KMS-11 (cell line): ENCODE results near the gene KLHL1.
"Not testable (repeated sequence)": the region's sequence is repeated elsewhere in the genome, so short reads cannot be mapped to it uniquely, and the experiment has no call there.

Experiments
- H2AFZ ChIP-seq: fragments of 200-600 bp; sonication (generic); 2 replicates; pipeline ENCODE4 v1.6.1; 2016; ENCODE audit warnings: antibody characterized with exemption, mixed run types, low read depth
- H3K27ac ChIP-seq: fragments of 200-600 bp; sonication (generic); 2 replicates; pipeline ENCODE4 v1.6.1; 2016; ENCODE audit warnings: mild to moderate bottlenecking, mixed run types
- H3K27me3 ChIP-seq: fragments of 200-600 bp; sonication (generic); 2 replicates; pipeline ENCODE4 v1.6.1; 2017; ENCODE audit warnings: mild to moderate bottlenecking, low read depth, mixed run types, moderate library complexity; ENCODE audit not compliant: insufficient read depth
- H3K36me3 ChIP-seq: fragments of 200-600 bp; sonication (generic); 2 replicates; pipeline ENCODE4 v1.6.1; 2017; ENCODE audit warnings: mild to moderate bottlenecking, mixed run types; ENCODE audit not compliant: insufficient read depth
- H3K4me1 ChIP-seq: fragments of 200-600 bp; sonication (generic); 2 replicates; pipeline ENCODE4 v1.6.1; 2016; ENCODE audit warnings: mild to moderate bottlenecking, low read depth, mixed run types; ENCODE audit not compliant: poor library complexity, severe bottlenecking
- H3K4me2 ChIP-seq: fragments of 200-600 bp; sonication (generic); 2 replicates; pipeline ENCODE4 v1.7.0; 2016; ENCODE audit warnings: mild to moderate bottlenecking, mixed run types
- H3K4me3 ChIP-seq: fragments of 200-600 bp; sonication (generic); IDR thresholded peaks from 2 replicates; pipeline ENCODE4 v1.6.1; 2017; ENCODE audit warnings: low read depth, low read length, mixed read lengths; ENCODE audit not compliant: insufficient read depth
- H3K79me2 ChIP-seq: fragments of 200-600 bp; sonication (generic); 2 replicates; pipeline ENCODE4 v1.6.1; 2016; ENCODE audit warnings: low read depth, mixed run types; ENCODE audit not compliant: insufficient read depth
- H3K9ac ChIP-seq: fragments of 200-600 bp; sonication (generic); 2 replicates; pipeline ENCODE4 v1.6.1; 2016; ENCODE audit warnings: mild to moderate bottlenecking, mixed run types
- H4K20me1 ChIP-seq: fragments of 200-600 bp; sonication (generic); 2 replicates; pipeline ENCODE4 v1.6.1; 2016; ENCODE audit warnings: mild to moderate bottlenecking, mixed run types; ENCODE audit not compliant: insufficient read depth
- CTCF ChIP-seq: fragments of 200-600 bp; sonication (generic); conservative IDR thresholded peaks from 2 replicates; pipeline ENCODE4 v1.6.1; 2017; ENCODE audit warnings: low read depth, mild to moderate bottlenecking, antibody characterized with exemption, low read length, moderate library complexity, mixed read lengths

The KLHL1 gene

GRCh38 chr13:70108356-70109105 is at the start of gene KLHL1:
KLHL1 (minus strand) TSS chr13:70108452; CDS start chr13:70107699, 753 bp downstream.
- Histone ChIP-seq H3K27ac (no peak within 1 kb of the TSS), H3K4me3 (no peak within 1 kb of the TSS), H3K79me2 (no peaks in the 10 kb centered on the region), H3K36me3 (no peaks in the 10 kb centered on the region), H3K4me1 (no peaks in the 10 kb centered on the region), H2AFZ (no peak within 1 kb of the TSS), H3K4me2 (no peak within 1 kb of the TSS), H4K20me1 (no peaks in the 10 kb centered on the region), H3K27me3 (no peaks in the 10 kb centered on the region), H3K9ac (no peak within 1 kb of the TSS)
- no peak for TF ChIP-seq CTCF

- not testable (repeated sequence) for H3K4me3 ChIP-seq, H2AFZ ChIP-seq, H3K9ac ChIP-seq, H4K20me1 ChIP-seq, H3K27ac ChIP-seq, H3K4me2 ChIP-seq, H3K4me1 ChIP-seq, H3K36me3 ChIP-seq, H3K79me2 ChIP-seq, H3K27me3 ChIP-seq
Measured at GRCh38 chr13:70142658-70143057, 34.4 kb upstream of the KLHL1 start.

GRCh38 chr13:70128098-70128497 is 19.8 kb upstream of the KLHL1 start:
- H3K9ac ChIP-seq = no peak overlapping the region
- no peak overlapping the region for H2AFZ ChIP-seq
- no peak overlapping the region for H3K4me3 ChIP-seq
- H3K27me3 ChIP-seq = no peaks in the 10 kb centered on the region
- no peaks in the 10 kb centered on the region for H4K20me1 ChIP-seq
- H3K36me3 ChIP-seq = no peaks in the 10 kb centered on the region
- H3K79me2 ChIP-seq = no peaks in the 10 kb centered on the region
- no peak for TF ChIP-seq CTCF
- no peak overlapping the region for H3K27ac ChIP-seq
- no peaks in the 10 kb centered on the region for H3K4me1 ChIP-seq
- H3K4me2 ChIP-seq = no peak overlapping the region

GRCh38 chr13:70125693-70126092 is 17.4 kb upstream of the KLHL1 start:
- Histone ChIP-seq H3K27me3 (no peaks in the 10 kb centered on the region), H3K79me2 (no peaks in the 10 kb centered on the region), H3K4me2 (no peak overlapping the region), H2AFZ (no peak overlapping the region), H3K4me1 (no peaks in the 10 kb centered on the region), H4K20me1 (no peaks in the 10 kb centered on the region), H3K27ac (no peak overlapping the region), H3K36me3 (no peaks in the 10 kb centered on the region), H3K4me3 (no peak overlapping the region), H3K9ac (no peak overlapping the region)
- TF ChIP-seq CTCF = no peak

GRCh38 chr13:70117338-70117905 is 9.2 kb upstream of the KLHL1 start:
- no peak for TF ChIP-seq CTCF
- Histone ChIP-seq H3K79me2 (no peaks in the 10 kb centered on the region), H3K4me3 (no peak overlapping the region), H3K4me1 (no peaks in the 10 kb centered on the region), H3K4me2 (no peak overlapping the region), H4K20me1 (no peaks in the 10 kb centered on the region), H2AFZ (no peak overlapping the region), H3K9ac (no peak overlapping the region), H3K27ac (no peak overlapping the region), H3K36me3 (no peaks in the 10 kb centered on the region), H3K27me3 (no peaks in the 10 kb centered on the region)
